NCI-H146 treated with DMSO at 0.1 percent for 48 hours (cell line): ENCODE results near the gene R3HDM1.
"Not testable (repeated sequence)": the region's sequence is repeated elsewhere in the genome, so short reads cannot be mapped to it uniquely, and the experiment has no call there.

Source experiments
- DNase-seq: peaks from one replicate; lab custom pipeline; 2025; ENCODE audit not compliant: unreplicated experiment; lab: John Stamatoyannopoulos, UW

Gene R3HDM1

DNA sequence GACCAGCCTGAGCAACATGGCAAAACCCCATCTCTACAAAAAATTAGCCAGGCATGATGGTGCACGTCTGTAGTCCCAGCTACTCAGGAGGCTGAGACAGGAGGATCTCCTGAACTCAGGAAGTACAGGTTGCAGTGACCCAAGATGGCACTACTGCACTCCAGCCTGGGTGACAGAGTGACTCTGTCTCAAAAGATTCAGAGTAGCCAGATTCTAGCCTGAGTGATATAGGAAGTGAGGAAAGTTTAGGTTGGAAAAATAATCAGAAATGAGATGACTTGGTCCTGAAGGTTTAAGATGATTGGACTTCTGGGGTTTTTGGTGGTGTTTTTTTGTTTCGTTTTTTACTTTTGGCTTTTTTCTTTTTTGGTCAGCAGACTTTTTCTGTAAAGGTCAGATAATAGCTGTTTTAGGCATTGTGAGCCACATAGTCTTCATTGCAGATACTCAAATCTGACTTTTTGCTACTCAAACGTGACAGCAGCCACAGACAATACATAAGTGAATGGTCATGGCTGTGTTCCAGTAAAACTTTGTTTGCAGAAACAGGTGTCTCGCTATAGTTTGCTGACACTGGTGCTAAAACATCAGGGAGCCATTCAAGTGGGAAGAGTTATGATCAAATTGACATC, 106.3 kb downstream of the R3HDM1 start:
- no peak for DNase-seq

DNA sequence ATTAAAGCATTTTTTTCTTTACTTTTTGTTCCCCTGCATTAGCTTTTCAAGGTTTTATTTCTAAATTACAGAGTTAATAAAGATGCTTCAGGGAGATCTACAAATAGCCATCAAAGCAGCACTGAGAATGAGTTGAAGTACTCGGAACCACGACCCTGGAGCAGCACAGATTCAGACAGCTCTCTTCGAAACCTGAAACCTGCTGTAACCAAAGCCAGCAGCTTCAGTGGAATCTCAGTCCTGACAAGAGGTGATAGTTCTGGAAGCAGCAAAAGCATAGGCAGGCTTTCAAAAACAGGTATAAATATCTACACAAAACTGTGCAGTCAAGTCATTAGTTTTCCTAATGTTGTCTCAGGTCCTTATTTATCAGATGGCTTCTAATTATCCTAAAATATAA, 107.5 kb downstream of the R3HDM1 start:
- no peak for DNase-seq

DNA sequence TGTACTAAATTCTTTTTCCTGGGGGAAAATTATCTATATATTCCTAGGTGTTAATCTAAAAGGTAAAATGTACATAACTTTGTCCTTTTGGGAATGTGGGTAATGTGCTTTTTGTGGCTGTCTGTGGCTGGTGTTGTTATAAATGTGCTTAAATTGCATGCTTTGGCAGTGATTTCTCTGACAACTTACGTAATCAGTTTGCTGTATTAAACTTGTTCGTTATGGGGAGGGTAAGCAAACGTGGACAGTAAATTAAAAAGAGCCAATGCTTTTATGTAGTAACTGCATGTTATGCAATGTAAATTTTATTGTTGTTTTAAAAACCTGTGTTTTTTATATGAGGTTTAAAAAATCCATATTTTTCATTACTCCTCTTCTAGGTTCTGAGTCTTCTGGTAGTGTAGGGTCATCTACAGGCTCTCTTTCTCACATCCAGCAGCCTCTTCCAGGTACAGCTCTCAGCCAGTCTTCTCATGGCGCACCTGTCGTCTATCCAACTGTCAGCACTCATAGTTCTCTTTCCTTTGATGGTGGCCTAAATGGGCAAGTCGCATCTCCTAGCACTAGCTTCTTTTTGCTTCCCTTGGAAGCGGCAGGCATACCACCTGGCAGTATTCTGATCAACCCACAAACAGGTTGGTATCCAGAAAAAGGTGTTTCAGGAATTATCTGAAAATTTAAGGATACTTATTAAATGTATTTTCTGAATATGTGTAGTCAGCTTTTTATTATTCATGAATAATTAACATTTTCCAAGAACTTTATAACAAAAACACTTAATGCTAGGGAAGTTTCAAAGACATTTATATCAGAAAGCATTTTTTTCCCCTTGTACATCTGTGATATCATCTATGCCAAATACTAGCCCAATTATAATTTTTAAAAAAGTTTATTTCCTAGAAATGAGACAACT, 110.1 kb downstream of the R3HDM1 start:
- DNase-seq: no peak

DNA sequence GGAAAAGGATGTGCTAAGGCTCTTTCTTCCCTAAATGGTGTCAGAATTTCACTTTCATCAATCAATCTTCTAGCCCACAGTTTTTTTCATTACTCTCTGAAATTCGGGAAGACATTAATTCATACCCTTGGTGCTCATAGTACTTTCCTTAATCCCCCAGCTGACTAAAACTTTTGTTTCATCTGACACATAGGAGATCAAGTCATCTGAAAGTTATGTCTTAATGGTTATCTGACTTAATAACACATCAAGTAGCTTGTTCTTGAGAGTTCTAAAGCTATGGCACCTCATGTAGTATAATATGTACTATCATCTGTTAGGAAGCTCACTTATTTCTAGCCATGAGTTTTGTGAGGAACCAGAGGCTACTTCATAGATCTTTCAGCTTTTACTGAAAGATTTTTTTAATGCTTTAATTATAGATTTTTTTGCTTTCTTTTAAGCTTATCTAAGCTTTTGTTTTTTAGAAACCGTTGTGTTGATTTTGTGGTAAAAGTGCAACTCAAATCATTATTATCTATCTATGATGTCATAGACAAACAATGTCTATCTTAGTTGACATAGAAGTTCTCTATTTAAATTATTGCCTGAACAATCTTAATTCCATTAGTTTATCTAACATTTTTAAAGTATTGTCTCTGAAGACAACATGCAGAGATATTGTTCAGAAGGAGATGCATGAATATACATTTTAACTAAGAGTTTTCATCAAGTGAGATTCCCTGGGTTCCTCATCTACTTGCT, 116.7 kb downstream of the R3HDM1 start:
- no peak for DNase-seq

DNA sequence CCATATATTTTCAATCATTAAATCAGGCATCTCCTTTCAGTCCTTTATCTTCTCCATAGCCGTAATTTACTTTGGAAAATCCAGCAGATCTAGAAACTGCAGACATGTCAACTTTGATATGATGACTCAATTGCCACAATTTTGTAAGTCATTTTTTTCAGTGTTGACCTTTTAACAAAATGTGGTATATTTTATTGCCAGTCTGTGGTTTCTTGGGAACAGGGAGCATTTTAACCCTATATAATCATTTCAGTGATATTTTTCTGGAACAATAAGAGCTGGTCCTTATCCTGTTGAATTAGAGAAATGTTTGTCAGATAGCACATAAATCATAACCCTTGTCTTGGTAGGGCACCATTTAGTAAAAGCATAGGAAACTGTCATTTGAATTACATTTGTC, 119.4 kb downstream of the R3HDM1 start:
- no peak for DNase-seq

DNA sequence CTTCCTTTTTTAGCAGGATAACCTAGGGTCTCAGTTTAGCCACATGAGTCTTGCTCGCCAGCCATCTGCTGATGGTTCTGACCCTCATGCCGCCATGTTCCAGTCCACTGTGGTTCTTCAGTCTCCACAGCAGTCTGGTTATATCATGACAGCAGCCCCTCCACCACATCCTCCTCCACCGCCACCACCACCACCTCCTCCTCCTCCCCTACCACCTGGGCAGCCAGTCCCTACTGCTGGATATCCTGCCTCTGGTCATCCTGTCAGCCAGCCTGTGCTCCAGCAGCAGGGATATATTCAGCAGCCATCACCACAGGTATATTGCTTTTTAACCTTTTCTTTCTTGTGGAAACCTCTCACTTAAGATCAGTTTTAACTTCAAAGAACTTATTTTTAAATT, 120.4 kb downstream of the R3HDM1 start:
- DNase-seq: no peak

DNA sequence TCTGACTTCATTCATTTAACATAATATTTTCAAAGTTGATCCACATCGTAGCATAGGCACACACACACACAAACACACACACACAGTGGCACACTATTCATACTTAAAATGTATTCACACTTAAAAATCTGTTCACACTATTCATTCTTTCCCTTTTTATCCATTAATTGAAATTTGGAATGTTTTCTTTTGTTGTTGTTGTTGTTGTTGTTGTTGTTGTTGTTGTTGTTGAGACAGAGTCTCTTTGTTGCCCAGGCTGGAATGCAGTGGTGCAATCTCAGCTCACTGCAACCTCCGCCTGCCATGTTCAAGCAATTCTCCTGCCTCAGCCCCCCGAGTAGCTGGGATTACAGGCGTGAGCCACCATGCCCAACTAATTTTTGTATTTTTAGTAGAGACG, 123.0 kb downstream of the R3HDM1 start:
- not testable (repeated sequence) for DNase-seq

DNA sequence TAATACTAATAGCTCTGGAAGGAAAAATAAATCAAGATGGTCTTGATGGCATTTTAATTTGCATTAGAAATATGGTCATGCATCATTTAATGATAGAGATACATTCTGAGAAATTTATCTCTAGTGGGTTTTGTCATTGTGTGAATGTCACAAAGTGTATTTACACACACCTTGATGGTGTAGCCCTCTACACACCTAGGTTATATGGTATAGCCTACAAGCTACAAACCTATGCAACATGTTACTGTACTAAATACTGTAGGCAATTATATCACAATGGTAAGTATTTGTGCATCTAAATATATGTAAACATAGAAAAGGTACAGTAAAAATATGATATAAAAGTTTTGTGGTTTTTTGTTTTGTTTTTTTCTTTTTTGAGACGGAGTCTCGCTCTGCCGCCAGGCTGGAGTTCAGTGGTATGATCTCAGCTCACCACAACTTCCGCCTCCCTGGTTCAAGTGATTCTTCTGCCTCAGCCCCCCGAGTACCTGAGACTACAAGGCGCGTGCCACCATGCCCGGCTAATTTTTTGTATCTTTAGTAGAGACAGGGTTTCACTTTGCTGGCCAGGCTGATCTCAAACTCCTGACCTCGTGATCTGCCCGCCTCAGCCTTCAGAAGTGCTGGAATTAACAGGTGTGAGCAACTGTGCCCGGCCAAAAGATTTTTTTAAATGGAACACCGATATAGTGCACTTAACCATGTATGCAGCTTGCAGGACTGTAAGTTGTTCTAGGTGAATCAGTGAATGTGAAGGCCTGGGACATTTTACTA, 126.7 kb downstream of the R3HDM1 start:
- DNase-seq: no peak

DNA sequence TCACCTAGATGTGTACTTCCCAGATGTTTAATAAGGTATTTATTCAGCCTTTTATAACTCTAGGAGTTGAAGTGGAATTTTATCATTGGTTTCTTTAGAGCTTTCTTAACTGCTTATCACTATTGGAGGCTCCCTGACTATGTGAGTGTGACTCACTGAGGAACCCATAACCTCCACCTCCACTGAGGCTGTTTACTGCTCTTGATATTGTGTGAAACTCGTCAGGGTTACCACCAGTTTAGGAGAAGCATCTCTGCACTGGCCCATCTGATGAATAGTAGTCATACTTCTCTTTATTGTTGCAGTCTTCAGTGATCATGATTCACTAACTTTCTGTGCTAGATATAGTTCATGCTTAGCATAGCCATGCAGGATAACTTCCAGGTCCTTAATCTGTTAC, 130.8 kb downstream of the R3HDM1 start:
- DNase-seq: no peak

DNA sequence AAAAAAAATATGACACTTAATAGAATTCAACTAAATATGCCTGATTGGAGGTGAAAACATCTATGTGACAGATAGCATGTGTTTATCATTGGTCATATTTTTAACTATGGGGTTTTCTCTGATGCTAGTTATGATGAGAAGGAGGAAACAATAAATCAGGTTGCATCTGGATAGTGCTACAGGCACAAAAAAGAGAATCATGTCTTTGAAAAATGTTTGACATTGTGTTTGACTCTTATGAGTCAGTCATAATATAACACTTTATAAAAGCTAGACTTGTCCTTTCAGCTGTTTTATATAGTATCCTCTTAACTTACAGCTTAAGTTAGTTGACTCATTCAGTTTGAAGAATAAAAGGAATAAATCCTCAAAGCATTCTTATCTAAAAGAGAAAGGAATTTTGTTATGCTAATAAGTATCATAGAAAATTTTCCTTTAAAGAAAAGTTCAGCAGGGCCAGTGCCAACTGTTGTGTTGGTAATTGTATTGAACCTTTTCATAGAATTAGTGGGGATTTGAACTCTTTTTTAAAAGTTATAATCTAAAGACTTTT, 131.9 kb downstream of the R3HDM1 start:
- DNase-seq: no peak

DNA sequence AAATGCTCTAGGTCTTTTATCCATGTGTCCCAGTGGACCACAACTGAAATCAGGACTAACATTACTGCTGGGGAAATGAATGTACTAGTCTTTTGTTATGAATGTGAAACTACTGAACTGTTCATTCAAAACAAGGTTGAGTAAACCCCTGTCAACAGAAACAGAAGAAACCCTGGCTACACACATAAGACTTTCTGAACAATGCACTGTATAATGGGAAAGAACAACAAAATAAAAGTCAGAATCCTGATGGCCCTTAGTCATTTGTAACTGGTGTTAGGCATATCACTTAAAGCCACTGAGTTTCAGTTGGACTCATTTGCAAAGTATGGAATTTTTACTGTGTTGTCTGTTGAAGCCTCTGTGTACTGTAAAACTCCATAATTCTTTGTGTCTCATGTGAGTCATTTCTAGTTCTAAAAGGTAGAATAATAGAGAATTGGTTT, 133.4 kb downstream of the R3HDM1 start:
- DNase-seq: no peak

DNA sequence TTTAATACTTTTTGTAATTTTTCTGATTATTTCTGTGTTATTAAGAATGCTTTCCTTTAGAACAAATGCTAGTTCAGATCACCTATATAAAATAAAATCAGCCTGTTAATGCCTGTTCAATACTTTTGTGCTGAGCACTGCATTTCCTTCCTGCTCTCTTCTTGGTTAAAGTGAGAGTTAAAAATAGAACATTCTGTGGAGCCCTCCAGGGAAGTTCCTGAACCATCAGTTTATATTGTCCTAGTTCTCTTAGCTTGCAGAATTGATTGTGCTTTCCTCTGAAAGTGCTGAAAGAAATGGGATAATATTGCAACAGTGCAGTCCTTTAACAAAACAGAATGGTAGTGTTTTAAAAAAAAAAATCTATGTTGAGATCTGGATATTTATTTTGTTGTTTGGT, 135.8 kb downstream of the R3HDM1 start:
- no peak for DNase-seq

DNA sequence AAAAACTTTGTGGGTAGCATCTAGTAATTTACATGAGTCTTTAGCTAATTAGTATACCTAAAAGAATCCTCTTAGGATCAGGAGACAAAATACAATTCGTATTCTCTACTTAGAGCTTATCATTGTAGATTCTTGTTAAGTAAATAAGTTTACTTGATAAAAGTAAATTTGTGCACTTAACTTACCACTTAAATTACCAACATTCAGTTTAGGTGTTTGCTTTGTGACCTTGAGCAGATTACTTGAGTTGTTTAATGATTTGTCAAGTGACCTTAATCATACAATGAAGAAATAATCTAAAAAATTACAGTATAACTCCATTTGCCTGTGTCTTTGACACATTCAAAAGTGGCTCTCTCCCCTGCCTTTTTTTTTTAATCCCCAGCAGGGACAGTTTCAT, 143.2 kb downstream of the R3HDM1 start:
- no peak for DNase-seq

DNA sequence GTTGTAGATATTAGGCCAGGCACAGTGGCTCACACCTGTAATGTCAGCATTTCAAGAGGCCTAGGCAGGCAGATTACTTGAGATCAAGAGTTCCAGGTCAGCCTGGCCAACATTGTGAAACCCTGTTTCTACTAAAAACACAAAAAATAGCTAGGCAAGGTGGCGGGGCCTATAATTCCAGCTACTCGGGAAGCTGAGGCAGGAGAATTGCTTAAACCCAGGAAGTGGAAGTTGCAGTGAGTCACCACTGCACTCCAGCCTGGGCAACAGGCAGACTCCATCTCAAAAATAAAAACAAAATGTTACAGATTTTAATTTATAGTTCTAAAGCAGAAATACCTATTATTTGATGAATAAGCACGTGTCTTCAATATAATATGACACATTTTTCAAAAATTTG, 144.7 kb downstream of the R3HDM1 start:
- DNase-seq: no peak

DNA sequence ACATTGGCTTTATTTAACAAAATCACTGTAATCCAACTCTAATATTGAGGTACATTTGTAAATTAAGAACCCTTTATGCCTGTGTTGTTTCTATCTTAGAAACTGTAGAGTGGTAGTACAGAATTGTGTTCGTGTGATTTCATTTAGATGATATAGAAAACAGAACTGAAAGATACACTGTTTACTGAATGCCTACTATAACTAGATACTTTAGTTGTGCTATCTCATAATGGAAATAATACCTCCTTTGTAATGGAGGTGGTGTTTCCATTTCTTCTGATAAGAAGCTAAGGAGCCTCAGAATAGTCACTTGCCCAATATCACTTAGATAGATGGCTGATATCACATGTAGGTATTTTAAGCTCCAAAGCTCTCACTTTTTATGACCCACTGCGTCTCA, 147.8 kb downstream of the R3HDM1 start:
- DNase-seq: no peak

DNA sequence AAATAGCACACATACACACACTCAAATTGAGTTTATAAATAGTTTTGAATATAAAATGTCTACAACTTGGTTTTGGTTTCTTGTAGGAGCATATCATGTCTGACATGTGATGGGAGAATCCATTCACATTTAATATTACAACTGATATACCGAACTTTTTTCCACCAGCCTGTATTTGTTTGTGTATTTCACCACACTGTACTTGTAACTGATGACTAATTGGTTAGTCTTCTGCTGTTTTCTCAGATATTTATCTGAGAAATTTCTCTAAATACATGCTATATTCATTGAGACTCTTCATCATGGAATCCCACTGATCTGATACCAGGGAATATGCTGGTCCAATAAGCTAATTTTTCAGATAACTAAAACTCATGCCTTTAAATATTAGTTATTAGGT, 154.1 kb downstream of the R3HDM1 start:
- DNase-seq: no peak

DNA sequence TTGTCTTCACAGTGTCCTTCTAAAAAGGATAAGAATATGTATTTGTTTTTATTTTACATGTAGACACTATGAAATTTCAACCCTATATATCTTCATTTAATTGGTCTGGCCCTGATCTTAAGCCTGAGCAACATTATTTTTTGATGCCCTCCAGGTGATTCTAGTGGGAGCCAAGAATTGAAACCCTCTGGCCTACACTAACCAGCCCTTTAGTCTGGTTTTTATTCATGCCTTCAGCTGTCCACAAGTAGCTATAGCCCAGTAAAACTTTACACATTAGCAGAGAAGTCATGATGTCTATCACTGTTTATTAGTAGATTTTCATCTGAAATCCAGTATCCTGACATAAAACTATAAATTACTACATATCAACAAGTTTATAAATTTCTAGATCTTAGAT, 157.7 kb downstream of the R3HDM1 start:
- no peak for DNase-seq

DNA sequence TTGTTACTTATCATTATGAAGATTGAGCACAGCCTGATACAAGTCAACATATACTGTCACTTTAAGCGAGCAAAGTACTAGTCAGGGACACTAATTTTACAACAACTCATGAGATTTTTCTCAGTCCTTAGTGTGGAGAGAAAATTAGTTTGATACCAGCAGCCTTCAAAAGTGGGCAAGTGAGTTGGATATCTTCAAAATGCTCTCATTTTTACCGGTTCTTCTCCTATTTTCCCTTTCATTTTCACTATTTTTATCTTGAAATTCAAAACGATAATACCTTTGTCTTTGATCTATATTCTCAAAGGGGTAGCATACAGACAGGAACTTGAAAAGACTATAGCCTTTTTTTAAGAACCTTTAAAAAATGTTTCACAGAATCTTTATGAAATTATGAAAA, 158.4 kb downstream of the R3HDM1 start:
- no peak for DNase-seq

DNA sequence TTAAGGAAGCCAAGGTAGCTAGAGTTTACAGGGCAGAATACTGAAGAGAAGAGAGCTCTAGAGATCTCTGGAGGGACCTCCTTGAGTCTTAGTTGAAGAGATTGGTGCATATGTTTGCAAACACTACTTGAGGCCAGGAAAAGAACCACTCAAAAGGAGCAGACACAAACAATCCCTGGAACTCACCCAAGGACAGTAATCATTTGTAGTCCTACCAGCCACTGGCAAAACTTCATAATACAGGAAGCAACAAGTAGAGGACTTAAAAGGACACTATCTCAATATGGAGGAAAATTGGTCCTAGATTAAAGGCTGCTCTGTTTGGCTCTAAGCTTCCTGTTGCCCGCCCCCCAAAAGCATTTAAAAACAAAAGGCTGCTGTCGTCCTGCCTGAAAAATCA, 163.4 kb downstream of the R3HDM1 start:
- no peak for DNase-seq

DNA sequence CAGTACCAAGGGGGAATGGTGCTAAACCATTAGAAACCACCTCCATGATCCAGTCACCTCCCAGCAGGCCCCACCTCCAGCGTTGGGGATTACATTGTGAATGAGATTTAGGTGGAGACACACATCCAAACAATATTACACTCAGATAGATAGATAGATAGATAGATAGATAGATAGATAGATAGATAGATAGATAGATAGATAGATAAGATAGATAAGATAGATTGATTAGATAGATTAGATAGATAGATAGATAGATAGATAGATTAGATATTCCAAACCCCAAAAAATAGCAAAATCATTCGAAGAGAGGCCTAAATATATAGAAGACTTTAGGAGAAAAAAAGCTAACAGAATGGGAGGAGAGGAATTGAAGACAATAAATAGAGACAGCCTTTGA, 167.6 kb downstream of the R3HDM1 start:
- no peak for DNase-seq

DNA sequence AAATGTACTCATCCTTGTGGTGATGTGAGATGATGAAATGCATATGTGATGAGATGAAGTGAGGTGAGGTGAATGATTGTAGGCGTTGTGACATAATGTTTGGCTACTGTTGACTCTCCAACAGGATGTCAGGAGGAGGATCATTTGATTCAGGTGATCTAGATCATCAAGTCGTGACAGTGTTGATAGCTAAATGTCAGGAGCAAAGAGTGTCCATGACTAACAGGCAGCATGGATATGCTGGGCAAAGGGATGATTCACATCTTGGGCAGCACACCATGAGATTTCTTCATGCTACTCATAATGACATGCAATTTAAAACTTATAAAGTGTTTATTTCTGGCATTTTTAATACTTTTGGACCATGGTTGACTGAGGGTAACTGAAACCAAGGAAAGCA, 170.2 kb downstream of the R3HDM1 start:
- DNase-seq: no peak
